NCI-H524 (cell line): Measurements from ENCODE around the gene NMUR1.
"Not testable (repeated sequence)": the region's sequence is repeated elsewhere in the genome, so short reads cannot be mapped to it uniquely, and the experiment has no call there.

ENCODE experiments used
- DNase-seq, 2 experiments: peaks; one replicate each; lab custom pipeline; 2025; lab: John Stamatoyannopoulos, UW

NMUR1 gene, protein sequence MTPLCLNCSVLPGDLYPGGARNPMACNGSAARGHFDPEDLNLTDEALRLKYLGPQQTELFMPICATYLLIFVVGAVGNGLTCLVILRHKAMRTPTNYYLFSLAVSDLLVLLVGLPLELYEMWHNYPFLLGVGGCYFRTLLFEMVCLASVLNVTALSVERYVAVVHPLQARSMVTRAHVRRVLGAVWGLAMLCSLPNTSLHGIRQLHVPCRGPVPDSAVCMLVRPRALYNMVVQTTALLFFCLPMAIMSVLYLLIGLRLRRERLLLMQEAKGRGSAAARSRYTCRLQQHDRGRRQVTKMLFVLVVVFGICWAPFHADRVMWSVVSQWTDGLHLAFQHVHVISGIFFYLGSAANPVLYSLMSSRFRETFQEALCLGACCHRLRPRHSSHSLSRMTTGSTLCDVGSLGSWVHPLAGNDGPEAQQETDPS

GRCh38 chr2:231530099-231531011, at the start of gene NMUR1:
Gene NMUR1, minus strand, starts transcription at chr2:231530445. Its CDS starts 84 bp downstream, at chr2:231530361.
- peak in 1 of 2 experiments; percentile 24 for DNase-seq

DNA sequence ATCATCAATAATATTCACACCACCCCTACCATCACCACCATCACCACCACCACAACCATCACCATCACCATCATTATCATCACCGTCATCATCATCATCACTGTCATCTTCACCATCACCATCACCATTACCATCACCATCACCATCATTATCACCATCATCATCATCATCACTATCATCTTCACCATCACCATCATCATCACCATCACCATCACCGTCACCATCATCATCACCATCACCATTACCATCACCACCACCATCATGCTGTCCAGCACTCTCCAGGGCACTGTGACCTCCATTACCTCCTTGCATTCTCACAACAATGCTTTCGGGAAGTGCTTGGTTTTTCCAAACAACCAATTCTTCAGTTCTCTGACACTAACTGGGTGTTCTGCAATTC, 49.3 kb upstream of the NMUR1 start:
- DNase-seq = no peak

DNA sequence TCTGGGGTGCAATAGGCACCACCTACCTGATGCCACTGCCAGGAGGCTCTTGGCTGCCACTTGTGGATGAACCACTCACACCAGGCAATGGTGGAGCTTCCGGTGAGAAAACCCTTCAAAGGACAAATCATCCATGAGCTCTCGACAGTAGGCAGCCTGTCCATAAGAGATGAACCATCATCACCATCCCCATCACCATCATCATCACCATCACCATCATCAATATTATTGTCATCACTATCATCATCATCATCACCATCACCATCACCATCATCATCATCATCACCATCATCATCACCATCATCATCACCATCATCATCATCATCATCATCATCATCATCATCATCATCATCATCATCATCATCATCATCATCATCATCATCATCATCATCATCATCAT, 48.4 kb upstream of the NMUR1 start:
- DNase-seq = not testable (repeated sequence)

- DNase-seq = no peak
Measured at GRCh38 chr2:231576465-231576864, 46.2 kb upstream of the NMUR1 start.

GRCh38 chr2:231575612-231576256, 45.5 kb upstream of the NMUR1 start:
- no peak for DNase-seq

- peak in 1 of 2 experiments; percentile 36 for DNase-seq
Measured at GRCh38 chr2:231573698-231574421, 43.6 kb upstream of the NMUR1 start.

DNA sequence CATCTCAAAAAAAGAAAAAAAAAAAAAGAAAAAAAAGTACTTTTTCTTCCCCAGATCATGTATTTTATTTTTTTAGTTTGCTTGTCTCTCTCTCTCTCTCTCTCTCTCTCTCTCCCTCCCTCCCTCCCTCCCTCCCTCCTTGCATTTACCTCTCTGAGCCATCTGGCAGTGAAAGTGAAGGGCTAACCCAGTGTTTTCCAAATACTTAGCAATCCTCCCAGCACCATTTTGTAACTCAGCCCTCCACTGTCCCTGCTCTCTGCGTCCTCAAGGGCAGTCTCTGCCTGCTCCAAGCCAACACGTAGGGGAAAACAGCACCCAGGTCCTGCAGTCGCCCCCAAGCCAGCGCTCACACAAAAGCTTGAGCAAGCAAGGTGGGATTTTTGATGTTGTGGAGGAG, 42.9 kb upstream of the NMUR1 start:
- peak; percentile 36 to 72 for DNase-seq

DNA sequence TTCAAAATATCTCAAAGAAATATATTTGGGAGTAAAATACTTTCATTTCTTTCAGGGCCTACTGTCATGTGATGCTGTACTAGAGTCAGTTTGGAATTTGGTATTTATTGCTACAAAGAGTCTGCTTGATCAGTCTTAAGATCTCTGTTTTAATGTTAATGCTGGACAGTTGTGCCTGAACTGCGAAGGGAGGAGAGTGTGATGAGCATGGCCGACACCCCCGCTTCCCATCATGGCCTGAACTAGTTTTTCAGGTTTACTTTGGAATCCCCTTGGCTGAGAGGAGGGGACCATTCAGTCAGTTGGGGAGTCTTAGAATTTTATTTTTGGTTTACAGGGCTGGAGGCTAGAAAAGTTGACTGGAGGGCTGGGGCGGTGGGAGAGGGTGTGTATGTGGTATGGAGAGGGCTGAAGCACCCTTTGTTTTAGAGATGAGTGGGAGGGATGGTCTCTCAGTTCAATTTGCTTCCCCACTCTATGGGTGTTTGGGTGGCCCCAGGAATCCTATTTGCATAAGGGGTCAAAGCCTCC, 41.5 kb upstream of the NMUR1 start:
- no peak for DNase-seq

DNA sequence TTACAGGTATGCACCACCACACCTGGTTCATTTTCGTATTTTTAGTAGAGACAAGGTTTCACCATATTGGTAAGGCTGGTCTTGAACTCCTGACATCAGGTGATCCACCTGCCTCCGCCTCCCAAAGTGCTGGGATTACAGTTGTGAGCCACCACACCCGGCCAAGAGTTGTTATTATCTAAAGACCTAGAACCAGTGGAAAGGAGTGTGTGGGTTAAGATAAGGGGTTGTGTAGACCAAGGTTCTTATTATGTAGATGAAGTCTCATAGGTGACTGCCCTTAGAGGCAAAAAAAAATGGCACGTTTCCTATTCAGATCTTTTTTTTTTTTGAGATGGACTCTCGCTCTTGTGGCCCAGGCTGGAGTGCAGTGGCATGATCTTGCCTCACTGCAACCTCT, 40.7 kb upstream of the NMUR1 start:
- not testable (repeated sequence) for DNase-seq

GRCh38 chr2:231568785-231569435, 38.7 kb upstream of the NMUR1 start:
- no peak for DNase-seq

- DNase-seq = no peak
Measured at GRCh38 chr2:231568098-231568784, 38.0 kb upstream of the NMUR1 start.

DNA sequence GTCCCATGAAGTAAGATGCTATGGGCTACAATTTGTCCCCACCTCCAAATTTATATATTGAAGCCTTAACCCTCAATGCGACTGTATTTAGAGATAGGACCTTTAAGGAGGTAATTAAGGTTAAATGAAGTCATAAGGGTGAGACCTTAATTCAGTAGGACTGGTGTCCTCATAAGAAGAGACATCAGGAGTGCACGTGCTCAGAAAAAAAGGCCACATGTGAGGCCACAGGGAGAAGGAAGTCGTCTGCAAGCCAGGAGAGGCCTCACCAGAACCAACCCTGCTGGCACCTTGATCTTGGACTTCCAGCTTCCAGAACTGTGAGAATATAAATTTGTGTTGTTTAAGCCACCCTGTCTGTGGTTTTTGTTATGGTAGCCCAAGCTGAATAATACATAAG, 36.9 kb upstream of the NMUR1 start:
- DNase-seq = no peak

GRCh38 chr2:231565887-231566594, 35.8 kb upstream of the NMUR1 start:
- peak; percentile 45 to 75 for DNase-seq

DNA sequence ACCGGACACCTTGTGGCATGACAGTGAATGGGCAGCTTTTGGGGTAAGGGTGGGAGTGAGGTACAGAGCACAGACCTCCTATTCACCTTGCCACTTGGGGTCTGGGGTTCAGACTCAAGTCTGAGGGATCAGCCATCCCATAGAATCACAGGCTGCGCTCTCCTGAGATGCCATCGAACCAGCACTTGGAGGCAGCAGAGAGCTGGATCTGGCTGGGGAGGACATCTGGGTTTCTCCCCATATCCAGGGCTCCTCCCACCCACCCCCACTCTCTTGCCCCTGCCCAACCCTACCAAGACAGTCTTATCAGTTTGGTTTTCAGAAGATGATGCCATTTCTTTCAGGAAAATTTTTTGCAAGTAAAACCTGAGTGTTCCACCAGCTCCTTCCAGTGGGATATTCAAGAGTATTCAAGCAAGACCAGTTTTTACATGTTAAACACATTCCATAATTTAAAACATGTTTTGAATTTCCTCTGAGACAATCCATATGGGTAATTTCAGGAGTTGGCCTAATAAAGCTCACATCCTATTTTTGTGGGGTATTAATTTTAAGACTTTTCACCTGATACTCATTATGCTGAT, 33.2 kb upstream of the NMUR1 start:
- peak; percentile 52 to 75 for DNase-seq

DNA sequence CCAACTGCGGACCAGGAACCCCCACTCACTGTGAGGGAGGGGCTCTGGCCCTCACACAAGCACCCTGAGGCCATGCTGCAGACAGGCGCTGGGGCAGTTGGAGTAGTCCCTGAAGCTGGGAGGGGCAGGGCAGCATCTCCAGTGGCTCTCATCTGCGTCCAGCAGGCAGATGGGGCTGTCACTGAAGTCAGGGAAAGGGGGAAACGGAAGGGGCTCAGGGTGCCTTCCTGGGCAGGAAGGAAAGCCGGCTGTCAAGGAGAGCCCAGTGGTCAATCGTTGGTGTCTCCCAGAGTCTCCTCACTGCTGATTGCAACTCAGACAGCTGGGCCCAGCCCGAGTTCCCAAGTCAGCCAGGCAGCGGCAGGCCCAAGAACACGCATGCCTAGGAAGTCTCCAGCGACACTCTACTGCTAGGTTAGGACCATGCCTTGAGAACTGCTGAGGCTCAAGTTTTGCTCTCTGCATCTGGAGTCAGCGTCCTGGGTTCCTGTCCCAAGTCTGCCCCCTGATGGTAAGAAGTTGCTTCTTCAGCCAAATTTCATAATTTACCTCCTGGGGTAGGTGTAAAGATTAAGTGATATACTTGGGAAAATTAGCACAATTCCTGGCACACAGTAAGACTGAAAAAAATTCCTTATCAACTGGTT, 27.4 kb upstream of the NMUR1 start:
- DNase-seq = peak; percentile 61 to 87

- no peak for DNase-seq
Measured at GRCh38 chr2:231556981-231557380, 26.7 kb upstream of the NMUR1 start.

DNA sequence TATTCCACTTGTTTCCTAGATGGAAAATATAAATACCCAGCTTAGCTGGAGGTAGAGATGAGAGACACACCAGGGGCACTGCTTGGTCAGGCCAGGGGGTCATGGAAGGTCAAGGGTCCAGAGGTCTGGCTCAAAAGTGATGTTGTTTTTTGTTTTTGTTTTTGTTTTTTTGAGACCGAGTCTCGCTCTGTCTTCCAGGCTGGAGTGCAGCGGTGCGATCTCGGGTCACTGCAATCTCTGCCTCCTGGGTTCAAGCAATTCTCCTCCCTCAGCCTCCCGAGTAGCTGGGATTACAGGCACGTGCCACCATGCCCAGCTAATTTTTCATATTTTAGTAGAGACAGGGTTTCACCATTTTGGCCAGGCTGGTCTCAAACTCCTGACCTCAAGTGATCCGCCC, 26.3 kb upstream of the NMUR1 start:
- not testable (repeated sequence) for DNase-seq

DNA sequence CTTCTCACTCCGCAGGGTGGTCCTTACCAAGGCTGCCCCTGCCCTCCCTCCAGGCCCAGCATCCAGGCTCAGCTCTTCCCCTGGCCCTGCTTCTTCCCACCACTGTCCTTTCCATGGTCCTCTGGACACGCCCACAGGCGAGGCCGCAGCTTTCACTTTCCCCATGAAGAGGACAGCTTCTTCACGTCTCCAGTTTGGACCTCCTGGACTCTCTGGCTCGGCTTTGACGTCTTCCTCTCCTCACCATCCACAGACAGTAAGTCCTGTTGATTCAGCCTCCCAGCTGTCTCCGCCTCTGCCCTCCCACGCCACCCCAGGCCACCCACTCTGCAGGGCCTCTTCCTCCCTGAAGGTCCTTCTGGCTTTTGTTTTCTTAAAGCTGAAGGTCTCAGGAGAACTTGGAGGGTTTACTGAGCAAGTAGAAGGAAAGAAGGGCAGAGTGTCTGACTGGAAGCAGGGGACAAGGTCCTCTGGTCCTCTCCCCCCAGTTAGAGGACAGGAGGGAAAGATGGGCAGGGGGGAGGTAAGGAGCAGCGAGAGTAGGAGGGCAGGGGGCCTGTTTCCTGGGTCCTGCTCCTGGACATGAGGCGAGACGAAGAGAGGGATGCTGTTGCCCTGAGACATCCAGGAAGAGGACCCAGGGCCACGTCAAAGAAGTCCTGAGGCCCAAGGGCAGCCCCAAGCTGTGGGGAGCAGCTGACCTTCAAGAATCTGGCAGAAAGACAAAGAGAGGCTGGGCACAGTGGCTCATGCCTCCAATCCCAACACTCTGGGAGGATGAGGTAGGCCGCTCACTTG, 24.7 kb upstream of the NMUR1 start:
- no peak for DNase-seq
